Astrocyte (in vitro differentiated cells and primary cell): ENCODE results near the gene KY. TPM values are rescaled to one million over a fixed set of nuclear protein-coding genes. Genes with fewer than 3 reads are reported as not detected.

Experiments used
- DNase-seq: peaks from one replicate; pipeline ENCODE4 v3.0.0-alpha.2; 2010; ENCODE audit warnings: low read depth
- FAIRE-seq: peaks from 2 replicates; lab custom pipeline; 2011; peaks lifted over from hg19 to GRCh38; lab: Jason Lieb, UNC
- H2AFZ ChIP-seq: 2 replicates; pipeline ENCODE4 v1.6.0; 2012; ENCODE audit warnings: low read depth, low read length, inconsistent platforms
- H3K27ac ChIP-seq: 2 replicates; pipeline ENCODE4 v1.5.1; 2011; ENCODE audit warnings: low read depth, low read length, inconsistent platforms
- H3K27me3 ChIP-seq: 2 replicates; pipeline ENCODE4 v1.6.0; 2011; ENCODE audit warnings: low read length, inconsistent platforms; ENCODE audit not compliant: insufficient read depth
- H3K36me3 ChIP-seq: 2 replicates; pipeline ENCODE4 v1.5.1; 2011; ENCODE audit warnings: low read length, inconsistent platforms; ENCODE audit not compliant: insufficient read depth
- H3K4me1 ChIP-seq: 2 replicates; pipeline ENCODE4 v1.5.1; 2011; ENCODE audit warnings: low read length, inconsistent platforms; ENCODE audit not compliant: insufficient read depth
- H3K4me2 ChIP-seq: 2 replicates; pipeline ENCODE4 v1.6.0; 2012; ENCODE audit warnings: low read length, inconsistent platforms
- H3K4me3 ChIP-seq: 2 replicates; pipeline ENCODE4 v1.5.1; 2011; ENCODE audit warnings: low read depth, mild to moderate bottlenecking, low read length, inconsistent platforms; ENCODE audit not compliant: insufficient read depth
- H3K79me2 ChIP-seq: 2 replicates; pipeline ENCODE4 v1.6.0; 2012; ENCODE audit warnings: mild to moderate bottlenecking, low read length, inconsistent platforms; ENCODE audit not compliant: insufficient read depth
- H3K9ac ChIP-seq: 2 replicates; pipeline ENCODE4 v1.6.0; 2012; ENCODE audit warnings: mild to moderate bottlenecking, low read length, inconsistent platforms
- H3K9me3 ChIP-seq: 2 replicates; pipeline ENCODE4 v1.5.1; 2012; ENCODE audit warnings: low read depth, mild to moderate bottlenecking, low read length, inconsistent platforms; ENCODE audit not compliant: insufficient read depth
- H4K20me1 ChIP-seq: 2 replicates; pipeline ENCODE4 v1.6.0; 2012; ENCODE audit warnings: low read length, inconsistent platforms; ENCODE audit not compliant: insufficient read depth
- H3K27ac Mint-ChIP-seq: one replicate; pipeline ENCODE4 v1.8.0; 2021; ENCODE audit warnings: mild to moderate bottlenecking, mixed read lengths; ENCODE audit not compliant: unreplicated experiment
- H3K27me3 Mint-ChIP-seq: one replicate; pipeline ENCODE4 v1.8.0; 2021; ENCODE audit warnings: low read depth, mixed read lengths; ENCODE audit not compliant: unreplicated experiment
- H3K36me3 Mint-ChIP-seq: one replicate; pipeline ENCODE4 v1.8.0; 2021; ENCODE audit warnings: low read depth, mixed read lengths; ENCODE audit not compliant: unreplicated experiment
- H3K4me1 Mint-ChIP-seq: one replicate; pipeline ENCODE4 v1.8.0; 2021; ENCODE audit warnings: low read depth, mixed read lengths; ENCODE audit not compliant: unreplicated experiment
- H3K4me3 Mint-ChIP-seq: one replicate; pipeline ENCODE4 v1.8.0; 2021; ENCODE audit warnings: mild to moderate bottlenecking, moderate library complexity, mixed read lengths; ENCODE audit not compliant: unreplicated experiment
- H3K9me3 Mint-ChIP-seq: one replicate; pipeline ENCODE4 v1.8.0; 2021; ENCODE audit warnings: mild to moderate bottlenecking, mixed read lengths; ENCODE audit not compliant: unreplicated experiment
- CTCF ChIP-seq: IDR thresholded peaks from 2 replicates; pipeline ENCODE4 v1.5.1; 2011; ENCODE audit warnings: low read depth, mild to moderate bottlenecking, inconsistent platforms, low read length, moderate library complexity; ENCODE audit not compliant: insufficient read depth
- EZH2 ChIP-seq: IDR thresholded peaks from 2 replicates; pipeline ENCODE4 v1.6.1; 2012; ENCODE audit warnings: mild to moderate bottlenecking, low read length, inconsistent platforms; ENCODE audit not compliant: insufficient read depth
- total RNA-seq: library from RNA; stranded (reverse); gene quantifications from 2 replicates; pipeline ENCODE4 v1.2.1, GENCODE V29; 2021

KY gene
- total RNA-seq, 1 donor from 2014 or later = 0.11 TPM

- no peak for FAIRE-seq
- Histone ChIP-seq H3K79me2 (no peaks in the 10 kb centered on the region), H3K9me3 (no peaks in the 10 kb centered on the region), H3K9ac (no peak overlapping the region), H3K27ac (no peak overlapping the region), H3K4me1 (peaks cover 4% of the 10 kb centered on the region), H3K36me3 (no peaks in the 10 kb centered on the region), H4K20me1 (no peaks in the 10 kb centered on the region), H3K4me2 (no peak overlapping the region), H2AFZ (no peak overlapping the region), H3K4me3 (no peak overlapping the region), H3K27me3 (no peaks in the 10 kb centered on the region)
- Mint-ChIP-seq H3K9me3 (no peaks in the 10 kb centered on the region), H3K4me3 (no peak overlapping the region), H3K27ac (no peak overlapping the region), H3K36me3 (no peaks in the 10 kb centered on the region), H3K27me3 (peaks cover 56% of the 10 kb centered on the region), H3K4me1 (peaks cover 1% of the 10 kb centered on the region)
- TF ChIP-seq CTCF (no peak), EZH2 (no peak)
- DNase-seq = no peak
Measured at GRCh38 chr3:134606033-134607025, 44.5 kb downstream of the KY start.

GRCh38 chr3:134605556-134605955 is 45.3 kb downstream of the KY start:
- DNase-seq (no peak), FAIRE-seq (no peak)
- no peaks in the 10 kb centered on the region for H3K36me3 ChIP-seq
- H2AFZ ChIP-seq = no peak overlapping the region
- no peaks in the 10 kb centered on the region for H3K9me3 Mint-ChIP-seq
- H3K36me3 Mint-ChIP-seq = no peaks in the 10 kb centered on the region
- H3K4me1 ChIP-seq = peaks cover 6% of the 10 kb centered on the region
- no peak overlapping the region for H3K4me2 ChIP-seq
- H4K20me1 ChIP-seq = no peaks in the 10 kb centered on the region
- H3K27me3 ChIP-seq = no peaks in the 10 kb centered on the region
- H3K27me3 Mint-ChIP-seq = peaks cover 57% of the 10 kb centered on the region
- H3K9ac ChIP-seq = no peak overlapping the region
- no peaks in the 10 kb centered on the region for H3K9me3 ChIP-seq
- no peak for TF ChIP-seq CTCF
- TF ChIP-seq EZH2 = no peak
- no peak overlapping the region for H3K4me3 Mint-ChIP-seq
- H3K4me3 ChIP-seq = no peak overlapping the region
- no peak overlapping the region for H3K27ac ChIP-seq
- no peak overlapping the region for H3K27ac Mint-ChIP-seq
- peaks cover 1% of the 10 kb centered on the region for H3K4me1 Mint-ChIP-seq
- H3K79me2 ChIP-seq = no peaks in the 10 kb centered on the region

- Histone ChIP-seq H3K27ac (no peak overlapping the region), H3K9ac (no peak overlapping the region), H3K27me3 (no peaks in the 10 kb centered on the region), H3K4me1 (peaks cover 8% of the 10 kb centered on the region), H3K4me3 (no peak overlapping the region), H3K9me3 (no peaks in the 10 kb centered on the region), H4K20me1 (no peaks in the 10 kb centered on the region), H2AFZ (no peak overlapping the region), H3K4me2 (no peak overlapping the region), H3K79me2 (no peaks in the 10 kb centered on the region), H3K36me3 (no peaks in the 10 kb centered on the region)
- Mint-ChIP-seq H3K36me3 (no peaks in the 10 kb centered on the region), H3K9me3 (no peaks in the 10 kb centered on the region), H3K27me3 (peaks cover 47% of the 10 kb centered on the region), H3K27ac (no peak overlapping the region), H3K4me3 (no peak overlapping the region), H3K4me1 (peaks cover 1% of the 10 kb centered on the region)
- FAIRE-seq = no peak
- TF ChIP-seq EZH2 (no peak), CTCF (no peak)
- no peak for DNase-seq
Measured at GRCh38 chr3:134603956-134604355, 46.9 kb downstream of the KY start.
